Dendritic cell treated with granulocyte-macrophage colony-stimulating factor and Interleukin-4, amounts not matched to agents 40 ng/mL and 50 ng/mL, for 4 days (primary cell): Measurements from ENCODE around the gene TRAT1.

ENCODE experiments used
- H3K27ac Mint-ChIP-seq: one replicate; pipeline ENCODE4 v1.8.0; 2022; ENCODE audit warnings: mild to moderate bottlenecking, mixed read lengths
- H3K27me3 Mint-ChIP-seq: one replicate; pipeline ENCODE4 v1.8.0; 2022; ENCODE audit warnings: mild to moderate bottlenecking, mixed read lengths
- H3K36me3 Mint-ChIP-seq: one replicate; pipeline ENCODE4 v1.8.0; 2022; ENCODE audit warnings: low read depth, mixed read lengths
- H3K4me1 Mint-ChIP-seq: one replicate; pipeline ENCODE4 v1.8.0; 2022; ENCODE audit warnings: low read depth, mixed read lengths
- H3K4me3 Mint-ChIP-seq: one replicate; pipeline ENCODE4 v1.8.0; 2022; ENCODE audit warnings: mild to moderate bottlenecking, moderate library complexity, mixed read lengths
- H3K9me3 Mint-ChIP-seq: one replicate; pipeline ENCODE4 v1.8.0; 2022; ENCODE audit warnings: mixed read lengths
- intact Hi-C: fragments of 100-400 bp; cut with micrococcal nuclease; formaldehyde crosslinking; loops from one replicate; pipeline ENCODE4 v1.15.0; 2022

TRAT1 gene

DNA sequence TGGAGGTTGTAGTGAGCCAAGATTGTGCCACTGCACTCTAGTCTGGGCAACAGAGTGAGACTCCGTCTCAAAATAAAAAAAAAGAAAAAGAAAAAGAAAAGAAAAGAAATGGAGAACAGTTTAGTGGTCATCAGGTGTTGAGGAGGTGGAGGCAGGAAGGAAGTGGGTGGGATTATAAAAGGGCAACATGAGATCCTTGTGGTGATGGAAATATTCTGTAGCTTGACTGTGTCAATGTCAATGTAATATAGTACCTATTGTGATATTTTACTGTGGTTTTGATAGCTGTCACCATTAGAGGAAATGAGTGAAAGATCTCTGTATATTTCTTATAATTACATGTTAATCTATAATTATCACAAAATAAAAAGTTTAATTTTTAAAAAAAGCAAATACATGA, 60.8 kb downstream of the TRAT1 start:
- Mint-ChIP-seq H3K4me3 (no peak overlapping the region), H3K9me3 (peaks cover 7% of the 10 kb centered on the region), H3K27ac (no peak overlapping the region), H3K36me3 (no peaks in the 10 kb centered on the region), H3K4me1 (no peaks in the 10 kb centered on the region), H3K27me3 (no peaks in the 10 kb centered on the region)
- intact Hi-C loops = no loop called here

DNA sequence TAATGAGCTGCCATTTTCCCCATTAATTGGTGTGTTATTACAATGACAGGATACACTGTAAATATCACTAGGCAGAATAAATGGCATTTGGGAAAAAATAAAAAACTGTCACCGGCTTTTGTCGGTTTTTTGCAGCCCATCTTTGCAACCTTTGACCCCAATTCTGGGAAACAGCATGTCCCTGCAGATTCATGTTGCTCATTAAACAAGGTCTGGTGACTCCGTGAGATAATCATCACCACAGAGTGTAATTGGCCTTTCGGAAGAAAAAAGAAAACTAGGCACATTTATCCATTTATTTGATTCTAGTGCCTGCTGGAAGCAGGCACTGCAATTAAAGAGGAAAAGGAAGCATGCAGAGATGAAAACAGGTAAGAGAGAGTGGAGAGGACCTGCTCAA, 64.5 kb downstream of the TRAT1 start:
- Mint-ChIP-seq H3K4me3 (no peak overlapping the region), H3K36me3 (no peaks in the 10 kb centered on the region), H3K27ac (no peak overlapping the region), H3K4me1 (no peaks in the 10 kb centered on the region), H3K27me3 (no peaks in the 10 kb centered on the region), H3K9me3 (no peaks in the 10 kb centered on the region)
- intact Hi-C loops = no loop called here

DNA sequence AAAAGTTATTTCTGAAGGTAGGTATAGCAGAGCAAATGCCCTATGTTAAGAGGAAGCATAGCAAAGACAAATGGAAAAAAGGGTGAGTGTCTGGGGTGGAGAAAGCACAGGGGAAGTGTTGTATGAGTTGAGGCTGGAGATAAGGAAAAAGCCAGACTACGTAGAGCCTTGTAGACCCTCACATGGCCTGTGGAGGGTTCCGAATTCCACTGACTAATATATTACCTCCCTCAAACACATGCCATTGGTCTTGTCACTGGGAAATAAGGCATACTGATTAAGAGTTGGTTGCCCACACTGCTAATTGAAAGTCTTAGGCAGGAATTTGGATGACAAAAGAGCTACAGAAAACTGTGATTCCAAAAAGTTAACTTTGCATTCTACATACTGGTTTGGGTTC, 65.2 kb downstream of the TRAT1 start:
- no peaks in the 10 kb centered on the region for H3K36me3 Mint-ChIP-seq
- H3K4me3 Mint-ChIP-seq = no peak overlapping the region
- intact Hi-C loops = no loop called here
- no peak overlapping the region for H3K27ac Mint-ChIP-seq
- no peaks in the 10 kb centered on the region for H3K4me1 Mint-ChIP-seq
- no peaks in the 10 kb centered on the region for H3K9me3 Mint-ChIP-seq
- H3K27me3 Mint-ChIP-seq = no peaks in the 10 kb centered on the region

DNA sequence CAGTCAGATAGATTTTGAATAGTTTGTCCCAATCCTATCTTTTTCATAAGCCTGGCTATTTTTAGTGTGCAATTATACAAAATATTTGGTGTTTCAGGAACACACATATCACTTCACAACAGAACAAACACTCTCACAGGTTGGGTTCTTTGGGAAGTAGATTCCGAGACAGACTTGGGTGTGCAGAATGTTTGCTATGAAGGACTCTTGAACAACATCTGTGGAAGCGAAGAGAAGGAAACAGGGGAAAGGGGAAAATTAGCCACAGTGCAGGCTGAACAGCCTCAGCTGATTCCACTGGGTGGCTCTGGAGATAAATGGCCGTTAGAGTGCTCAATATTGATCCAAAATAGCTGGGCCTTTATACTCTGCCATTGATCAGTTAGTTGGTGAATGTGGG, 69.2 kb downstream of the TRAT1 start:
- no peaks in the 10 kb centered on the region for H3K27me3 Mint-ChIP-seq
- no peak overlapping the region for H3K27ac Mint-ChIP-seq
- no peaks in the 10 kb centered on the region for H3K9me3 Mint-ChIP-seq
- no peaks in the 10 kb centered on the region for H3K4me1 Mint-ChIP-seq
- H3K36me3 Mint-ChIP-seq = no peaks in the 10 kb centered on the region
- intact Hi-C loops = no loop called here
- no peak overlapping the region for H3K4me3 Mint-ChIP-seq

DNA sequence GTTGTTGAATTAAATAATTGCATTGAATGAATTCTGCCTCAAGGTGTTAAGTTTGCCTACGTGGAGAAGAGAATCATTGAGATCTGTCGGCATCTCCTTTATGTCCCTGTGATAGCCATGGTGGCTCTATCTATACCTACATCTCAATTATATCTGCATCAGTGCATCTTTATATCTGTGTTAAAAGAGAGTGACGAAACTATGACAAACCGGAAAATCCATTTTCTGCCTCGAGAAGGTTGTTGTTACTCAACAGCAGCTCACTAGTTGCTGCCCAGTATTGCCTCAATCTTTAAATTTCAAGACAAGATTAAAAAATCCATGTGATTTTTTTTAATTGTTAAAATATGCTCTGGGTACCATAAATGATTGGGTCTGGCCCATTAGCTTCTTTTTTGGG, 72.4 kb downstream of the TRAT1 start:
- Mint-ChIP-seq H3K4me3 (no peak overlapping the region), H3K4me1 (no peaks in the 10 kb centered on the region), H3K27ac (no peak overlapping the region)

DNA sequence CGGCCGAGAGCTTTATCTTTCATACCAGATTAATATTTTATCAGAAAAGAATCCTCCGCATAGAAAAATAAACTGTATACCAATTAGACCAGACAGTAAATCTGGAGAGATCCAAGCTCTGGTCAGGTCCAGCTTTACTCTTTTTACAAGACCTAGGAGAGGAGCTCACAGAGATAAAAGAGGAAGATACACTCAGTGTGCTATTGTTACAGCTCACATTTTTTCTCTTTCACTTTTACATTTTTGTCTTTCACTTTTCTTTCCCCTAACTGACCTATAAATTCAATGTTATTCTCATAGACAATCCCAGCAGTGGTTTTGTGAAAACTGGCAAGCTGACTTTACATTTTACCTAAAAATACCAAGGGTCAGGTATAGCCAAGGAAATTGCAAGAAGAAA, 75.3 kb downstream of the TRAT1 start:
- Mint-ChIP-seq H3K27ac (no peak overlapping the region), H3K4me1 (no peaks in the 10 kb centered on the region), H3K9me3 (no peaks in the 10 kb centered on the region), H3K4me3 (no peak overlapping the region), H3K27me3 (no peaks in the 10 kb centered on the region), H3K36me3 (no peaks in the 10 kb centered on the region)
- intact Hi-C loops = no loop called here

More for the DNA sequence above, 72.4 kb downstream of the TRAT1 start:
- H3K27me3 Mint-ChIP-seq = no peaks in the 10 kb centered on the region
- H3K9me3 Mint-ChIP-seq = no peaks in the 10 kb centered on the region
- H3K36me3 Mint-ChIP-seq = no peaks in the 10 kb centered on the region
- intact Hi-C loops = no loop called here

DNA sequence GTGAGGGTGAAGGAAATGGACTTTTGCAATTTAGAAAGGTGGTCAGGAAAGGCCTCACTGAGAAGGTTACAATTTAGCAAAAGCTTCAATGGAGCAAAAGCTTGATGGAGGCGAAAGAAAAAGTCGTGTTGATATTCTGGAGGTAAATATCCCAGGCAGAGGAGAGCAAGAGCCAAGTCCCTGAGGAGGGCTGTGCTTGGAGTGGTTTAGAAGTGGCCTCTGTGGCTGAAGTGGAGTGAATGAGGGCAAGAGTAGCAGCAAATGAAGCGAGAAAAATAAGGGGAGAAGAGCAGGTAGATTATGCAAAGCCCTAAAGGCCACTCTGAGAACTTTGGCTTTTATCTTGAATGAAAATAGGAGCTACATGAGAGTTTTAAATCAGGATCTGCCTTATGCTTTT, 76.9 kb downstream of the TRAT1 start:
- Mint-ChIP-seq H3K27ac (no peak overlapping the region), H3K4me3 (no peak overlapping the region), H3K9me3 (no peaks in the 10 kb centered on the region), H3K27me3 (no peaks in the 10 kb centered on the region), H3K36me3 (no peaks in the 10 kb centered on the region), H3K4me1 (no peaks in the 10 kb centered on the region)
- intact Hi-C loops = no loop called here
